ENCODE measurements around the gene CARD6. TPM values are rescaled to one million over a fixed set of nuclear protein-coding genes. Genes with fewer than 3 reads are reported as not detected.
"Not testable (repeated sequence)": the region's sequence is repeated elsewhere in the genome, so short reads cannot be mapped to it uniquely, and the experiment has no call there.

Gene CARD6
- total RNA-seq, 2 experiments from 2014 or later: 1.9 to 2.3 TPM

GRCh38 chr5:40882291-40882690, 41.1 kb downstream of the CARD6 start:
- H3K4me1 Mint-ChIP-seq: peaks cover 2% of the 10 kb centered on the region
- no peaks in the 10 kb centered on the region for H3K36me3 Mint-ChIP-seq
- no peak for DNase-seq
- H3K27ac Mint-ChIP-seq: no peak overlapping the region
- H3K27me3 Mint-ChIP-seq: peaks cover 6% of the 10 kb centered on the region
- H3K9me3 Mint-ChIP-seq: peaks cover 5% of the 10 kb centered on the region
- H3K4me3 Mint-ChIP-seq: no peak overlapping the region

- DNase-seq, H3K27ac Mint-ChIP-seq, H3K4me3 Mint-ChIP-seq, H3K9me3 Mint-ChIP-seq, H3K4me1 Mint-ChIP-seq, H3K36me3 Mint-ChIP-seq, H3K27me3 Mint-ChIP-seq: not testable (repeated sequence)
Observed at GRCh38 chr5:40883051-40883450, 41.9 kb downstream of the CARD6 start.

GRCh38 chr5:40895440-40896425, 54.6 kb downstream of the CARD6 start:
- H3K4me1 Mint-ChIP-seq, H3K9me3 Mint-ChIP-seq, H3K36me3 Mint-ChIP-seq, H3K27ac Mint-ChIP-seq, DNase-seq, H3K4me3 Mint-ChIP-seq: not testable (repeated sequence)
- H3K27me3 Mint-ChIP-seq: peaks cover 16% of the 10 kb centered on the region

- H3K4me3 Mint-ChIP-seq: no peak overlapping the region
- H3K27ac Mint-ChIP-seq: no peak overlapping the region
- H3K27me3 Mint-ChIP-seq: peaks cover 8% of the 10 kb centered on the region
Observed at GRCh38 chr5:40904205-40904993, 63.2 kb downstream of the CARD6 start.

GRCh38 chr5:40904994-40905306, 63.8 kb downstream of the CARD6 start:
- H3K4me3 Mint-ChIP-seq: no peak overlapping the region
- H3K36me3 Mint-ChIP-seq: no peaks in the 10 kb centered on the region
- H3K4me1 Mint-ChIP-seq: no peaks in the 10 kb centered on the region
- H3K27me3 Mint-ChIP-seq: peaks cover 13% of the 10 kb centered on the region
- no peak for DNase-seq
- no peaks in the 10 kb centered on the region for H3K9me3 Mint-ChIP-seq
- H3K27ac Mint-ChIP-seq: no peak overlapping the region

More at GRCh38 chr5:40904205-40904993, 63.2 kb downstream of the CARD6 start:
- DNase-seq: peak; percentile 14
- no peaks in the 10 kb centered on the region for H3K36me3 Mint-ChIP-seq
- no peaks in the 10 kb centered on the region for H3K9me3 Mint-ChIP-seq
- no peaks in the 10 kb centered on the region for H3K4me1 Mint-ChIP-seq

GRCh38 chr5:40906351-40906751, 65.2 kb downstream of the CARD6 start:
- no peak overlapping the region for H3K4me3 Mint-ChIP-seq

GRCh38 chr5:40909264-40909663, 68.1 kb downstream of the CARD6 start, which contains the start of gene C7:
TSS of gene C7 (plus strand) at chr5:40909497. CDS start at chr5:40909611, 114 bp downstream.
- no peak for DNase-seq
- Mint-ChIP-seq H3K4me1 (no peaks in the 10 kb centered on the region), H3K4me3 (no peak within 1 kb of the TSS), H3K27ac (no peak within 1 kb of the TSS), H3K9me3 (no peaks in the 10 kb centered on the region), H3K36me3 (no peaks in the 10 kb centered on the region), H3K27me3 (peaks cover 18% of the 10 kb centered on the region)

More at GRCh38 chr5:40906351-40906751, 65.2 kb downstream of the CARD6 start:
- Mint-ChIP-seq H3K27me3 (peaks cover 16% of the 10 kb centered on the region), H3K9me3 (no peaks in the 10 kb centered on the region), H3K36me3 (no peaks in the 10 kb centered on the region), H3K27ac (no peak overlapping the region), H3K4me1 (no peaks in the 10 kb centered on the region)
- no peak for DNase-seq

- H3K4me1 Mint-ChIP-seq: no peaks in the 10 kb centered on the region
- H3K9me3 Mint-ChIP-seq: no peaks in the 10 kb centered on the region
- no peak for DNase-seq
- no peak overlapping the region for H3K27ac Mint-ChIP-seq
- no peak overlapping the region for H3K4me3 Mint-ChIP-seq
- peaks cover 18% of the 10 kb centered on the region for H3K27me3 Mint-ChIP-seq
- H3K36me3 Mint-ChIP-seq: no peaks in the 10 kb centered on the region
Observed at GRCh38 chr5:40909723-40910122, 68.6 kb downstream of the CARD6 start.

Other genes with a start within 250 kb of the CARD6 start
- gene PTGER4, start 161.5 kb upstream of the CARD6 start, total RNA-seq: 10 to 100 TPM; 64.5 to 65.2 TPM
- gene TTC33, start 85.4 kb upstream of the CARD6 start, total RNA-seq: 10 to 100 TPM; 16.8 to 18.1 TPM
- gene PRKAA1, start 43.0 kb upstream of the CARD6 start, total RNA-seq: 10 to 100 TPM; 55.6 to 59.3 TPM
- gene RPL37, start 6.1 kb upstream of the CARD6 start, total RNA-seq: 1,000 to 10,000 TPM; 1,702 to 1,706 TPM
- gene C7, start 68.1 kb downstream of the CARD6 start, total RNA-seq: not detected
- not detected for gene MROH2B, start 230.0 kb downstream of the CARD6 start, total RNA-seq